Lower leg skin (tissue), 3 donors: ENCODE results near the gene TM2D1.

ENCODE experiments used
- POLR2A ChIP-seq, 2 donors: fragments of 450-650 bp; IDR thresholded peaks; one replicate each; pipeline ENCODE4 v1.6.1; 2016 to 2017; ENCODE audit warnings: antibody characterized with exemption in 2 of 2, mild to moderate bottlenecking in 1 of 2, moderate library complexity in 1 of 2
- TF ChIP-seq, protein P1 (sequence below), 3 donors: fragments of 450-650 bp; IDR thresholded peaks; one replicate each; pipeline ENCODE4 v1.5.1; 2016; ENCODE audit warnings: antibody characterized with exemption in 3 of 3, mild to moderate bottlenecking in 3 of 3, moderate library complexity in 2 of 3

- TF ChIP-seq POLR2A (IDR thresholded peaks at IDR 0.05): no peak
- TF ChIP-seq, protein P1, sequence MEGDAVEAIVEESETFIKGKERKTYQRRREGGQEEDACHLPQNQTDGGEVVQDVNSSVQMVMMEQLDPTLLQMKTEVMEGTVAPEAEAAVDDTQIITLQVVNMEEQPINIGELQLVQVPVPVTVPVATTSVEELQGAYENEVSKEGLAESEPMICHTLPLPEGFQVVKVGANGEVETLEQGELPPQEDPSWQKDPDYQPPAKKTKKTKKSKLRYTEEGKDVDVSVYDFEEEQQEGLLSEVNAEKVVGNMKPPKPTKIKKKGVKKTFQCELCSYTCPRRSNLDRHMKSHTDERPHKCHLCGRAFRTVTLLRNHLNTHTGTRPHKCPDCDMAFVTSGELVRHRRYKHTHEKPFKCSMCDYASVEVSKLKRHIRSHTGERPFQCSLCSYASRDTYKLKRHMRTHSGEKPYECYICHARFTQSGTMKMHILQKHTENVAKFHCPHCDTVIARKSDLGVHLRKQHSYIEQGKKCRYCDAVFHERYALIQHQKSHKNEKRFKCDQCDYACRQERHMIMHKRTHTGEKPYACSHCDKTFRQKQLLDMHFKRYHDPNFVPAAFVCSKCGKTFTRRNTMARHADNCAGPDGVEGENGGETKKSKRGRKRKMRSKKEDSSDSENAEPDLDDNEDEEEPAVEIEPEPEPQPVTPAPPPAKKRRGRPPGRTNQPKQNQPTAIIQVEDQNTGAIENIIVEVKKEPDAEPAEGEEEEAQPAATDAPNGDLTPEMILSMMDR (IDR thresholded peaks at IDR 0.05): no peak
Measured at GRCh38 chr1:61641578-61642336, 83.2 kb downstream of the TM2D1 start.
